ENCODE data around the gene NBPF11. TPM values are rescaled to one million over a fixed set of nuclear protein-coding genes. Genes with fewer than 3 reads are reported as not detected.
"Not testable (repeated sequence)": the region's sequence is repeated elsewhere in the genome, so short reads cannot be mapped to it uniquely, and the experiment has no call there.

Gene NBPF11
- polyA plus RNA-seq, 3 donors: 4.1 to 8.7 (median 4.7) TPM

DNA sequence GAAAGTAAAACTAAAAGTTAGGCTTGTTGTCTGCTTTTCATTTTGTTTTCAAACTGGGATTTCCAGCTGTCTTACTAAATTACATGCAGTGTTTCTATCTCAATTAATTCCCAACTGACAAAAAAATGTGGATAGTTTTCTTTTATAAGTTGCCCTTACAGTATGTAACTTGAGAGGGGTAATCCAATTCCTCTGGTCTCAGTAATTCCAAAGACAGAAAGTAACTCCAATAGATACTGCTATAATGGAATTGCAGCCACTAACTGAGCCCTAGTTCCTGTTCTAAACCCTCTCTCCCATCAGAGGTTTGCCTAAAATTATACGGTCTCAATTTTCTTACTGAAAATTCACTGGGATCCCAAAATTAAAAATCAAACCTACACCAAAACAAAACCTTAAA, 83.5 kb downstream of the NBPF11 start:
- WGBS, 3 donors: no CpG with 5 or more reads among the region's 1 CpG

GRCh38 chr1:148068201-148068600, 83.9 kb downstream of the NBPF11 start:
- not testable (repeated sequence) for H3K27ac ChIP-seq (ENCODE audit: low read depth, low read length)

More for the DNA sequence above, 83.5 kb downstream of the NBPF11 start:
- not testable (repeated sequence) for H3K27ac ChIP-seq (ENCODE audit: low read depth, low read length)

GRCh38 chr1:148060294-148060701, 91.8 kb downstream of the NBPF11 start:
- 2 to 3% (median 3%) methylated on average over 24 to 33 of the region's 37 CpGs for WGBS, 3 donors
- H3K27ac ChIP-seq (ENCODE audit: low read depth, low read length): not testable (repeated sequence)

More at GRCh38 chr1:148068201-148068600, 83.9 kb downstream of the NBPF11 start:
- WGBS, 3 donors: 60 to 75% methylated on average over 1 of the region's 5 CpGs; no CpG with 5 or more reads in 1 of the 3 donors

DNA sequence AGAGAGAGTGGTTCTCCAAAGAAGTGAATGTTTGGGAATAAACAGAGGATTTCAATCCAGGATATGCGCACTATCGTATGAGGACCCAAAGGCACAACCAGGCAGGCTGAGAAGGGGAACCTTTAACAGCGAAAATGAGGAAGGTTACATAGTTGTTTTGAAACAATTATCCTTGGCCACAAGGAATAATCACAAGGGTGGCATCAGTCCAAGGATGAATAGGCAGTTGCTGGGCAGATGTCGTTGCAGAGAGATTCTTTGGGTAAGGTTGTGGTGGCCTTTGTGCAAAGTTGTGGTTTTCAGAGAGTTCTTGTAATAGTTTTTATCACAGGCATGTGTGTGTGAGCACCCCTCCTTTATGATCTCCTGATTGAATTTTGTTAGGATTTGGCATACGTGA, 94.7 kb downstream of the NBPF11 start:
- 25 to 90% (median 48%) methylated on average over 3 of the region's 5 CpGs for WGBS, 3 donors
- H3K27ac ChIP-seq (ENCODE audit: low read depth, low read length): not testable (repeated sequence)

Other genes starting within 250 kb of the NBPF11 start
- gene GJA8, start 249.5 kb downstream of the NBPF11 start, polyA plus RNA-seq: not detected
- 1 to 10 TPM; 4.4 to 5.9 (median 5.9) TPM for gene GPR89B, start 223.9 kb downstream of the NBPF11 start, polyA plus RNA-seq

Measured in adipose tissue (tissue), 3 donors.